Measurements from ENCODE around the gene ATP6V0D1.

ATP6V0D1 gene

GRCh38 chr16:67460961-67461360, 20.0 kb downstream of the ATP6V0D1 start:
- Histone ChIP-seq H3K27me3 (ENCODE audit: insufficient read depth, insufficient read length) (no peaks in the 10 kb centered on the region), H3K36me3 (ENCODE audit: insufficient read depth, insufficient read length, low read length) (peaks cover 58% of the 10 kb centered on the region), H3K4me1 (ENCODE audit: insufficient read depth, insufficient read length) (peaks cover 26% of the 10 kb centered on the region), H3K4me3 (ENCODE audit: insufficient read length, low read depth) (no peak overlapping the region), H3K9ac (ENCODE audit: insufficient read length, low read depth) (no peak overlapping the region), H3K9me3 (ENCODE audit: insufficient read depth, low read length) (no peaks in the 10 kb centered on the region)
- DNase-seq (ENCODE audit: low read depth, low spot score): no peak
- no peak for TF ChIP-seq ZNF274 (IDR thresholded peaks at IDR 0.05; ENCODE audit: low read depth, low read length)
- no peak for TF ChIP-seq YY1 (IDR thresholded peaks at IDR 0.05; ENCODE audit: insufficient read depth, insufficient read length)
- no peak for TF ChIP-seq SUZ12 (IDR thresholded peaks at IDR 0.05; ENCODE audit: extremely low read depth, insufficient read depth, insufficient read length)

GRCh38 chr16:67460168-67460567, 20.8 kb downstream of the ATP6V0D1 start:
- no peak for DNase-seq (ENCODE audit: low read depth, low spot score)
- Histone ChIP-seq H3K27me3 (ENCODE audit: insufficient read depth, insufficient read length) (no peaks in the 10 kb centered on the region), H3K4me3 (ENCODE audit: insufficient read length, low read depth) (no peak overlapping the region), H3K4me1 (ENCODE audit: insufficient read depth, insufficient read length) (peaks cover 19% of the 10 kb centered on the region), H3K9ac (ENCODE audit: insufficient read length, low read depth) (no peak overlapping the region), H3K36me3 (ENCODE audit: insufficient read depth, insufficient read length, low read length) (peaks cover 54% of the 10 kb centered on the region), H3K9me3 (ENCODE audit: insufficient read depth, low read length) (no peaks in the 10 kb centered on the region)
- no peak for TF ChIP-seq YY1 (IDR thresholded peaks at IDR 0.05; ENCODE audit: insufficient read depth, insufficient read length)
- TF ChIP-seq SUZ12 (IDR thresholded peaks at IDR 0.05; ENCODE audit: extremely low read depth, insufficient read depth, insufficient read length): no peak
- TF ChIP-seq ZNF274 (IDR thresholded peaks at IDR 0.05; ENCODE audit: low read depth, low read length): no peak

- no peaks in the 10 kb centered on the region for H3K9me3 ChIP-seq (ENCODE audit: insufficient read depth, low read length)
- H3K27me3 ChIP-seq (ENCODE audit: insufficient read depth, insufficient read length): no peaks in the 10 kb centered on the region
- H3K4me3 ChIP-seq (ENCODE audit: insufficient read length, low read depth): no peak overlapping the region
- H3K4me1 ChIP-seq (ENCODE audit: insufficient read depth, insufficient read length): peaks cover 19% of the 10 kb centered on the region
- peaks cover 52% of the 10 kb centered on the region for H3K36me3 ChIP-seq (ENCODE audit: insufficient read depth, insufficient read length, low read length)
- DNase-seq (ENCODE audit: low read depth, low spot score): no peak
- TF ChIP-seq YY1 (IDR thresholded peaks at IDR 0.05; ENCODE audit: insufficient read depth, insufficient read length) (no peak), SUZ12 (IDR thresholded peaks at IDR 0.05; ENCODE audit: extremely low read depth, insufficient read depth, insufficient read length) (no peak), ZNF274 (IDR thresholded peaks at IDR 0.05; ENCODE audit: low read depth, low read length) (no peak)
- no peak overlapping the region for H3K9ac ChIP-seq (ENCODE audit: insufficient read length, low read depth)
Measured at GRCh38 chr16:67459861-67460150, 21.2 kb downstream of the ATP6V0D1 start.

GRCh38 chr16:67459066-67459860, 21.7 kb downstream of the ATP6V0D1 start:
- no peak for TF ChIP-seq YY1 (IDR thresholded peaks at IDR 0.05; ENCODE audit: insufficient read depth, insufficient read length)
- no peak for TF ChIP-seq SUZ12 (IDR thresholded peaks at IDR 0.05; ENCODE audit: extremely low read depth, insufficient read depth, insufficient read length)
- no peak for TF ChIP-seq ZNF274 (IDR thresholded peaks at IDR 0.05; ENCODE audit: low read depth, low read length)
- H3K4me1 ChIP-seq (ENCODE audit: insufficient read depth, insufficient read length): peaks cover 19% of the 10 kb centered on the region

GRCh38 chr16:67458121-67458641, 22.8 kb downstream of the ATP6V0D1 start:
- Histone ChIP-seq H3K9me3 (ENCODE audit: insufficient read depth, low read length) (no peaks in the 10 kb centered on the region), H3K4me1 (ENCODE audit: insufficient read depth, insufficient read length) (peaks cover 22% of the 10 kb centered on the region), H3K4me3 (ENCODE audit: insufficient read length, low read depth) (no peak overlapping the region), H3K9ac (ENCODE audit: insufficient read length, low read depth) (no peak overlapping the region), H3K36me3 (ENCODE audit: insufficient read depth, insufficient read length, low read length) (peaks cover 48% of the 10 kb centered on the region), H3K27me3 (ENCODE audit: insufficient read depth, insufficient read length) (no peaks in the 10 kb centered on the region)
- no peak for DNase-seq (ENCODE audit: low read depth, low spot score)
- TF ChIP-seq ZNF274 (IDR thresholded peaks at IDR 0.05; ENCODE audit: low read depth, low read length) (no peak), SUZ12 (IDR thresholded peaks at IDR 0.05; ENCODE audit: extremely low read depth, insufficient read depth, insufficient read length) (no peak), YY1 (IDR thresholded peaks at IDR 0.05; ENCODE audit: insufficient read depth, insufficient read length) (no peak)

More at GRCh38 chr16:67459066-67459860, 21.7 kb downstream of the ATP6V0D1 start:
- Histone ChIP-seq H3K9me3 (ENCODE audit: insufficient read depth, low read length) (no peaks in the 10 kb centered on the region), H3K36me3 (ENCODE audit: insufficient read depth, insufficient read length, low read length) (peaks cover 47% of the 10 kb centered on the region), H3K27me3 (ENCODE audit: insufficient read depth, insufficient read length) (no peaks in the 10 kb centered on the region), H3K4me3 (ENCODE audit: insufficient read length, low read depth) (no peak overlapping the region), H3K9ac (ENCODE audit: insufficient read length, low read depth) (no peak overlapping the region)
- no peak for DNase-seq (ENCODE audit: low read depth, low spot score)

GRCh38 chr16:67457611-67458010, 23.3 kb downstream of the ATP6V0D1 start:
- Histone ChIP-seq H3K4me1 (ENCODE audit: insufficient read depth, insufficient read length) (peaks cover 22% of the 10 kb centered on the region), H3K9me3 (ENCODE audit: insufficient read depth, low read length) (no peaks in the 10 kb centered on the region)
- TF ChIP-seq SUZ12 (IDR thresholded peaks at IDR 0.05; ENCODE audit: extremely low read depth, insufficient read depth, insufficient read length): no peak
- no peak for TF ChIP-seq YY1 (IDR thresholded peaks at IDR 0.05; ENCODE audit: insufficient read depth, insufficient read length)

GRCh38 chr16:67456391-67457081, 24.4 kb downstream of the ATP6V0D1 start:
- Histone ChIP-seq H3K27me3 (ENCODE audit: insufficient read depth, insufficient read length) (no peaks in the 10 kb centered on the region), H3K4me3 (ENCODE audit: insufficient read length, low read depth) (no peak overlapping the region), H3K4me1 (ENCODE audit: insufficient read depth, insufficient read length) (peaks cover 22% of the 10 kb centered on the region), H3K36me3 (ENCODE audit: insufficient read depth, insufficient read length, low read length) (peaks cover 50% of the 10 kb centered on the region), H3K9me3 (ENCODE audit: insufficient read depth, low read length) (no peaks in the 10 kb centered on the region), H3K9ac (ENCODE audit: insufficient read length, low read depth) (no peak overlapping the region)
- no peak for DNase-seq (ENCODE audit: low read depth, low spot score)
- TF ChIP-seq ZNF274 (IDR thresholded peaks at IDR 0.05; ENCODE audit: low read depth, low read length) (no peak), YY1 (IDR thresholded peaks at IDR 0.05; ENCODE audit: insufficient read depth, insufficient read length) (no peak), SUZ12 (IDR thresholded peaks at IDR 0.05; ENCODE audit: extremely low read depth, insufficient read depth, insufficient read length) (no peak)

More at GRCh38 chr16:67457611-67458010, 23.3 kb downstream of the ATP6V0D1 start:
- Histone ChIP-seq H3K27me3 (ENCODE audit: insufficient read depth, insufficient read length) (no peaks in the 10 kb centered on the region), H3K4me3 (ENCODE audit: insufficient read length, low read depth) (no peak overlapping the region), H3K36me3 (ENCODE audit: insufficient read depth, insufficient read length, low read length) (peaks cover 49% of the 10 kb centered on the region), H3K9ac (ENCODE audit: insufficient read length, low read depth) (no peak overlapping the region)
- no peak for DNase-seq (ENCODE audit: low read depth, low spot score)

Data from NT2/D1 (cell line).